Caco-2 (cell line): ENCODE data around the gene COX4I2. TPM values are rescaled to one million over a fixed set of nuclear protein-coding genes. Genes with fewer than 3 reads are reported as not detected.

Source experiments
- BruUV-seq: library from RNA; stranded (reverse); fragments of 400-500 nt; replicated peaks from 2 replicates; lab custom pipeline; 2021; lab: Mats Ljungman, UMichigan
- CTCF ChIA-PET: fragments of 300-600 bp; sonication (Branson Sonifier 250); formaldehyde crosslinking; loops from one replicate; lab custom pipeline; 2022; ENCODE audit warnings: antibody characterized with exemption; lab: Charles Lee
- POLR2A ChIA-PET: fragments of 300-600 bp; sonication (Branson Sonifier 250); formaldehyde crosslinking; loops from one replicate; lab custom pipeline; 2022; ENCODE audit warnings: antibody characterized with exemption; lab: Charles Lee
- DNase-seq, 2 experiments: peaks; one replicate each; pipeline versions ENCODE4 v3.0.0 to v3.0.0-alpha.2; 2020 to 2022
- H3K27me3 ChIP-seq: replicated peaks from 2 replicates; pipeline ENCODE4 v1.6.0; 2011; ENCODE audit warnings: low read length; ENCODE audit not compliant: control insufficient read depth, insufficient read depth
- H3K36me3 ChIP-seq: 2 replicates; pipeline ENCODE4 v1.5.1; 2011; ENCODE audit warnings: low read length; ENCODE audit not compliant: control insufficient read depth, insufficient read depth
- H3K4me1 ChIP-seq: fragments of 250-450 bp; sonication (Bioruptor Pico); 2 replicates; pipeline ENCODE4 v1.5.1; 2020; ENCODE audit warnings: mild to moderate bottlenecking
- H3K4me3 ChIP-seq: 2 replicates; pipeline ENCODE4 v1.5.1; 2011; ENCODE audit warnings: low read depth, mild to moderate bottlenecking, control low read depth, low read length
- H3K9me3 ChIP-seq: fragments of 250-450 bp; sonication (Bioruptor Pico); 2 replicates; pipeline ENCODE4 v1.5.1; 2020; ENCODE audit warnings: mild to moderate bottlenecking, moderate library complexity
- H3K27ac Mint-ChIP-seq: one replicate; pipeline ENCODE4 v1.8.0; 2022; ENCODE audit warnings: mixed read lengths; ENCODE audit not compliant: unreplicated experiment
- H3K27me3 Mint-ChIP-seq: one replicate; pipeline ENCODE4 v1.8.0; 2022; ENCODE audit warnings: mixed read lengths; ENCODE audit not compliant: insufficient read depth, unreplicated experiment
- H3K36me3 Mint-ChIP-seq: one replicate; pipeline ENCODE4 v1.8.0; 2022; ENCODE audit warnings: mild to moderate bottlenecking, mixed read lengths; ENCODE audit not compliant: insufficient read depth, unreplicated experiment
- H3K4me1 Mint-ChIP-seq: one replicate; pipeline ENCODE4 v1.8.0; 2022; ENCODE audit warnings: low read depth, mixed read lengths; ENCODE audit not compliant: unreplicated experiment
- H3K4me3 Mint-ChIP-seq: one replicate; pipeline ENCODE4 v1.8.0; 2022; ENCODE audit warnings: mild to moderate bottlenecking, moderate library complexity, mixed read lengths; ENCODE audit not compliant: unreplicated experiment
- H3K9me3 Mint-ChIP-seq: one replicate; pipeline ENCODE4 v1.8.0; 2022; ENCODE audit warnings: mixed read lengths; ENCODE audit not compliant: unreplicated experiment
- CTCF ChIP-seq, 2 experiments: fragments of 200-600 bp in 1 of 2; IDR thresholded peaks; 1 replicate in 1 of 2; 2 replicates in 1 of 2; pipeline versions ENCODE4 v1.5.1 to v1.8.0; 2011 to 2022; ENCODE audit warnings: antibody characterized with exemption in 1 of 2, control low read depth in 1 of 2, inconsistent platforms in 1 of 2, low read depth in 1 of 2, low read length in 1 of 2, mild to moderate bottlenecking in 1 of 2, moderate library complexity in 1 of 2; ENCODE audit not compliant: insufficient read depth in 1 of 2, severe bottlenecking in 1 of 2, unreplicated experiment in 1 of 2
- intact Hi-C: fragments of 100-400 bp; cut with micrococcal nuclease; formaldehyde crosslinking; loops from one replicate; pipeline ENCODE4 v1.10.0; 2022; ENCODE audit not compliant: unreplicated experiment
- total RNA-seq: library from RNA; stranded (reverse); gene quantifications from 2 replicates; pipeline ENCODE4 v1.2.3, GENCODE V29; 2022

The COX4I2 gene
- total RNA-seq, 1 experiment from 2014 or later: not detected

GRCh38 chr20:31662372-31662854 lies 24.7 kb downstream of the COX4I2 start:
- Mint-ChIP-seq H3K9me3 (no peaks in the 10 kb centered on the region), H3K4me3 (peak overlapping the region; percentile 43), H3K4me1 (peaks cover 74% of the 10 kb centered on the region), H3K27me3 (no peaks in the 10 kb centered on the region), H3K27ac (peak overlapping the region; percentile 79), H3K36me3 (peaks cover 89% of the 10 kb centered on the region)
- H3K36me3 ChIP-seq: peaks cover 14% of the 10 kb centered on the region
- no peak for DNase-seq
- intact Hi-C loops: loop anchor here (1.0 kb wide), 1 partner anchor 28 kb away; no protein-coding TSS in a partner anchor
- POLR2A ChIA-PET: interaction anchor here (0.6 to 3.4 kb wide), 12 partner anchors 16 to 61 kb away, joined by 3 to 68 read pairs (median 6); partner anchors contain the start of gene BCL2L1
- no peak for TF ChIP-seq CTCF (IDR thresholded peaks at IDR 0.05; ENCODE audit: insufficient read depth in 1 of 2, low read depth in 1 of 2, low read length in 1 of 2, severe bottlenecking in 1 of 2, unreplicated experiment in 1 of 2)
- BruUV-seq: TSS peak; percentile 3
- H3K4me1 ChIP-seq: peaks cover 61% of the 10 kb centered on the region
- H3K9me3 ChIP-seq: no peaks in the 10 kb centered on the region
- no peaks in the 10 kb centered on the region for H3K27me3 ChIP-seq
- H3K4me3 ChIP-seq: no peak overlapping the region
- CTCF ChIA-PET: interaction anchor here (1.0 to 7.1 kb wide), 16 partner anchors 9 to 100 kb away, joined by 3 to 394 read pairs (median 10); partner anchors contain the start of gene BCL2L1

- DNase-seq: no peak
- peaks cover 84% of the 10 kb centered on the region for H3K4me1 Mint-ChIP-seq
- H3K4me3 Mint-ChIP-seq: peak overlapping the region; percentile 35
- no peaks in the 10 kb centered on the region for H3K27me3 Mint-ChIP-seq
- no TSS peak for BruUV-seq
- intact Hi-C loops: no loop called here
- H3K9me3 ChIP-seq: no peaks in the 10 kb centered on the region
- H3K4me3 ChIP-seq: no peak overlapping the region
- H3K36me3 ChIP-seq: peaks cover 14% of the 10 kb centered on the region
- POLR2A ChIA-PET: interaction anchor here (0.5 to 3.0 kb wide), 13 partner anchors 15 to 111 kb away, joined by 3 to 38 read pairs (median 6); partner anchors contain the start of gene BCL2L1
- H3K36me3 Mint-ChIP-seq: peaks cover 96% of the 10 kb centered on the region
- H3K27me3 ChIP-seq: no peaks in the 10 kb centered on the region
- peak overlapping the region; percentile 87 for H3K27ac Mint-ChIP-seq
- no peaks in the 10 kb centered on the region for H3K9me3 Mint-ChIP-seq
- H3K4me1 ChIP-seq: peaks cover 71% of the 10 kb centered on the region
- CTCF ChIA-PET: interaction anchor here (1.2 to 7.1 kb wide), 9 partner anchors 15 to 101 kb away, joined by 4 to 394 read pairs (median 12); partner anchors contain the start of gene BCL2L1
- TF ChIP-seq CTCF (IDR thresholded peaks at IDR 0.05; ENCODE audit: insufficient read depth in 1 of 2, low read depth in 1 of 2, low read length in 1 of 2, severe bottlenecking in 1 of 2, unreplicated experiment in 1 of 2): no peak
These were observed 25.8 kb downstream of the COX4I2 start for GRCh38 chr20:31663524-31663837.

- H3K4me1 Mint-ChIP-seq: peaks cover 78% of the 10 kb centered on the region
- no peaks in the 10 kb centered on the region for H3K27me3 Mint-ChIP-seq
- TSS peak; percentile 6 for BruUV-seq
- no peak overlapping the region for H3K4me3 ChIP-seq
- peak; percentile 86 to 92 for DNase-seq
- intact Hi-C loops: loop anchor here (1.0 kb wide), 5 partner anchors 14 to 56 kb away; no protein-coding TSS in a partner anchor
- H3K4me1 ChIP-seq: peaks cover 76% of the 10 kb centered on the region
- no peaks in the 10 kb centered on the region for H3K9me3 ChIP-seq
- H3K4me3 Mint-ChIP-seq: peak overlapping the region; percentile 35
- H3K36me3 Mint-ChIP-seq: peaks cover 96% of the 10 kb centered on the region
- H3K27me3 ChIP-seq: no peaks in the 10 kb centered on the region
- peak overlapping the region; percentile 87 for H3K27ac Mint-ChIP-seq
- CTCF ChIA-PET: interaction anchor here (0.6 to 7.1 kb wide), 19 partner anchors 11 to 134 kb away, joined by 3 to 394 read pairs (median 6); partner anchors contain the start of gene BCL2L1
- H3K36me3 ChIP-seq: peaks cover 14% of the 10 kb centered on the region
- TF ChIP-seq CTCF (IDR thresholded peaks at IDR 0.05; ENCODE audit: insufficient read depth in 1 of 2, low read depth in 1 of 2, low read length in 1 of 2, severe bottlenecking in 1 of 2, unreplicated experiment in 1 of 2): no peak
- POLR2A ChIA-PET: interaction anchor here (0.5 to 3.0 kb wide), 21 partner anchors 10 to 445 kb away, joined by 3 to 38 read pairs (median 5); partner anchors contain the start of genes BCL2L1, TM9SF4 and TPX2
- H3K9me3 Mint-ChIP-seq: no peaks in the 10 kb centered on the region
These were observed 26.4 kb downstream of the COX4I2 start for GRCh38 chr20:31663838-31664695.
